HG02610 (cell line): ENCODE measurements around the gene PCNA.

ENCODE experiments used
- ATAC-seq: cut with Tn5 transposase; IDR thresholded peaks from one replicate; pipeline ENCODE4 v1.9.1; 2021; ENCODE audit warnings: mild to moderate bottlenecking, moderate library complexity; ENCODE audit not compliant: unreplicated experiment

Gene PCNA

DNA sequence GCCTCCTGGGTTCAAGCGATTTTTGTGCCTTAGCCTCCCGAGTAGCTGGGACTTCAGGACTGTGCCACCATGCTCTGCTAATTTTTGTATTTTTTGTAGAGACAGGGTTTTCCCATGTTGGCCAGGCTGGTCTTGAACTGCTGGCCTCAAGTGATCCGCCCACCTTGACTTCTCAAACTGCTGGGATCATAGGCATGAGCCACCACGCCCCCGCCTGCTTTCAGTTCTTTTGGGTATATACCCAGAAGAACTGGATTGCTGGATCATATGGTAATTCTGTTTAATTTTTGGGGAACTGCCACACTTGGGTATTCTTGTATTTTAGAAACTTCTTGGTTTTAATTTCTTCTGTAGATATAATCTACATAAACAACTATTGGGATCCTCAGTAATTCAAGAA lies 24.1 kb upstream of the PCNA start:
- no peak for ATAC-seq

DNA sequence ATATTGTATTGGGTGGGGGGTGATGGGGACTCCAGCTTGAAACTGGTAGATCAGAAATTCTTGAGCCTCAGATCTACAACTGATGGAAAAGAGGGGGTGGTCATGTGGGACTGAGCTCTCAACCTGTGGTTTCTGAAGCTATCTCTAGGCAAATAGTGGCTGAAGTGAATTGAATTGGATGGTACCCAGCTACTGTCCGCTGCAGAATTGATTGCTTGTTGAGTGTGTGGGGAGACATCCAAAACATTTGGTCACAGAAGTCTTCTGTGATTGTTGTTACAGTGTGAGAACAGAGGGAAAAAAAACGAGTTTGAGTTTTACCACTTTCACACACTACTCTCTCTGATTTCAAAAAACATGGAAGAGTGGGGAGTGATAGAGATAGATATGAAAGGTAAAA lies 21.9 kb upstream of the PCNA start:
- ATAC-seq: no peak

DNA sequence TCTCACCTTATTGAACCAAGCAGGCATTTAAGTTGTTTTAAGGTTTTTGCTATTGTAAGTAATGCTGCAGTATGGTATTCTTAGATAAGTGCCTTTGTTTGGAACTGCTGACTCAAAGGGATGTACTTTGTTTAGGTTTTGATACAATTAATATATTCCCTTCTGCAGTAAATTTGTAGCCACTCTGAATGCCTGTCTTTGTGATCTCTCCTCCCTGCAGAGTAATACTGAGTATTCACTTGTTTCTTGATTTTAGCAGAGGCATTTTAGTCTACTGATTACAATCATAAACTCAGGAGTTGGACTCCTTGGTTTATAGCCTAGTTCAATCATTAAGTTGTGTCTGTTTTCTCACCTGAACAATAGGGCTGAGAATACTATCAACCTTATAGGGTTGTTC lies 20.4 kb upstream of the PCNA start:
- ATAC-seq: no peak

DNA sequence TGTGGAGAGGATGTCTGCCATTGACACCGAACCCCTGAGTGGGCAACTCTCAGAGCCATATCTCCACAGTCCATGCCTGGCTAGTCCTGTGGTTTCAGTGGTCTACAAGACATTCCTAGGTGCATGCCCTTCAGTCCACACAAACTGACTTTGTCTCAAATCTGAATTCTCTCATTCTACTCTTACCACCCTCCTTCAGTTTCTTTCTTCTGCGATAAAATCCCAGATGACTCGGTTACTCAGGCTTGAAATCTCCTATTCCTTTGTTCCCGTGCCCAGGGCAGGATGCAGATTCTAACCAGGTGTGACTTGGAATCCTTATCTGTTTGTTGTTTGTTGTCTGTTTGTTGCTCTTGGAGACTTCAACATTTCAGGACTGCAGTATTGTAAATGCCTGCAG lies 16.3 kb upstream of the PCNA start:
- peak; percentile 13 for ATAC-seq

DNA sequence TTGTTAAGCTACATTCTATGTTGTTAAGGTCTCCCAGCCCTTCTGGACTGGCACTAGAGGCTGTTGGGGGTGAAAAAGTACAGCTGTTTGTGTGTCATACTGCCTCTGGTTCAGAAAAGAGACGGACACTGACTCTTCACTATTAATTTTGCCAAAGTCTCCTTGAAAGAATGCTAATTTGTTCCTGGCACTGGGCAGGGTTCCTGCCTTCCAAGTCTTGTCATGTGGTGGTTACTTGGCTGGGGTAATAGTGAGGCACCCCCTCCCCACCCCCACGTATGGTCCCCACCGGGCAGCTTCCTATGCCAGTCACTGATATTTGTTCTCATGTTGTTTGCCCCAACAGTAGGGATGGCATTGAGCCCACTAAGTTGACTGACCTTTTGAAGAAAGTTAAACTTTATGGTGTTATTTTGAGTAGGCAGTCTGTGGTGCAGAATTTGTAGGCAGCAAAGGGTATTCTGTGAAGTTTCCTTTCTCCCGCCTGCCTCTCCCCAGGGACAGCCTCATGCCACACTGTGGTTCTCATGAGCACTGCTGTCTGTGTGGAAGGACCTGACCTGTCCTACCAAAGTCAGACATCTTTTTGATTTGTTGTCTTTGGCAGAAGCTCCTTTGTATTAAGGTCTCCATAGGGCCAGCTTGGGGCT lies 15.7 kb upstream of the PCNA start:
- ATAC-seq: peak; percentile 55

DNA sequence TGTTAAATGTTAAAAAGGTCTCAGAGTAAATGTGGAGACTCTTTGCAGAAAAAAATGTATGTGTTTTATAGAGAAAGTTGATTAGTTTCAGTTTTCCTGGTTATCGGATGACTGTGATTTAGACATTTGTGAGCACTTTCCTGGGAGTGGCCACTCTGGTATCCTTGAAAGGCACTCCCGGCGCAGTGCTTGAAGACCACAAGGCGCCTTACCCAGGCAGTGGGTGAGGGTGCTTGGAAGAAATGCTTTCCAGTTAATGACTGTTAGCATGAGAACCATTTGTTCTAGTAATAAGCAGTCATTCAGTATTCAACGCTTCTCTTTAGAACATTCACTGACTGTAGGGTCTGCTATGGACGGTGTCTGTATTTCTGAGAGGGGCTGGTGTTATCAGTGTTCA lies 14.2 kb upstream of the PCNA start:
- ATAC-seq: no peak

DNA sequence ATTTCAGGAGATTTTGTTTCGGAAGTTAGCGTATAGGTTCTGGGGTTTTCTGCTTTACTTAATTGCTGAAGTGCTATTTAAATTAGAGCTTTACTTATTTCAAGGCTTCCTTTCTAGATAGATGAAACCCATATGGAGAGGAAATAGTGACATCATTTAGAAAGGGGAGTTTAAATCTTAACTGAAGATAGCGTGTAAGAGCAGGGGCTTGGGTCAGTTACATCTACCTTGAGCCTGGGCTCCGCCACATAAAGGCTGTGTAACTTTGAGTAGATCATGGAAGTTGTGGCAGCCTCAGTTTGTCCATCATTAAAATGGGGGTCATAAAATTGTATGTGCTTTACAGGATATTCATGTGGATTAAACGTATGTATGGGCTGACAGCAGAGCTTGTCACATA lies 11.7 kb upstream of the PCNA start:
- ATAC-seq: no peak

DNA sequence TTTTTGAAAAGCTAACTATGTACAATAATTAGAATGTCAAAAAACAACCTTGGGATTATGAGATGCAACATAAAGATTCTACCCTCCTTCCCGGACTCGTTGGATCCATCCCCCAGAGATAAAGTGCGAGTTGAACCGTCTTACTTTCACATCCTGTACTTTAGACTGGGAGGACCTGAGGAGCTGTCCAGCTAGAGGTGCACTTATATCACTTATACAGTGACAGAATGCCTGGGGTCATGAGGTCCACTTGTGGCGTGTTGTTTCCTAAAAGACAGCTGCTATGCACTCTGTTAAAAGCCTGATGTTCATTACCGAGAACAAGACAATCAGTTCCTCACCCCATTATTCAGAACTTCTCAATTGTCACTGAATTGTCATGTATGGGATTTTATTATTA lies 9.1 kb upstream of the PCNA start:
- no peak for ATAC-seq

DNA sequence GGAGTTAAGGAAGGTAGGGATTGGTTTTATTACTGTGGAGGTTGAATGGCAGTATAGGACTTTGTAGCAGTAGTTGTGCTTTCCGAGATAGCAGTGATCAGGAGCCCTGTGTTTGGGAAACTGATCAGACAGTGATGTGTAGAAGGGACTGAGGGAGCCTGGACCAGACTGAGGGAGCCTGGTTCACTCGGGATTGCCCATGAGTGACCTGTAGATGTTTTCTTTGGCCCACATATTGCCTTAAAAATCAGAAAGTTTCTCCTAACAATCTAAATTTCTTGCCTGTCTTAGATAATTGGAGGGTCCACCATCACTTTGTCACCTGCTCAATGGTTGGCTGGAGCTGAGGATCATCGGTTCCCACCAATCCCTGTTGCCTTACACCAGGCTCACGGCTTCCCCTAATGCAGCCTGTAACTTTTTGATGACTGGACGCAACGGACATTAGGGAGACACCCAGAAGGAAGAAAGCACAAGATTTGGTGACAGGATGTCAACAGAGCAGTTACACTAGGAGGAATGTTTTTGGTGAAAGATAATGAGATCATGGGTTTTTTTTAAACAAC lies 8.2 kb upstream of the PCNA start:
- ATAC-seq: no peak

DNA sequence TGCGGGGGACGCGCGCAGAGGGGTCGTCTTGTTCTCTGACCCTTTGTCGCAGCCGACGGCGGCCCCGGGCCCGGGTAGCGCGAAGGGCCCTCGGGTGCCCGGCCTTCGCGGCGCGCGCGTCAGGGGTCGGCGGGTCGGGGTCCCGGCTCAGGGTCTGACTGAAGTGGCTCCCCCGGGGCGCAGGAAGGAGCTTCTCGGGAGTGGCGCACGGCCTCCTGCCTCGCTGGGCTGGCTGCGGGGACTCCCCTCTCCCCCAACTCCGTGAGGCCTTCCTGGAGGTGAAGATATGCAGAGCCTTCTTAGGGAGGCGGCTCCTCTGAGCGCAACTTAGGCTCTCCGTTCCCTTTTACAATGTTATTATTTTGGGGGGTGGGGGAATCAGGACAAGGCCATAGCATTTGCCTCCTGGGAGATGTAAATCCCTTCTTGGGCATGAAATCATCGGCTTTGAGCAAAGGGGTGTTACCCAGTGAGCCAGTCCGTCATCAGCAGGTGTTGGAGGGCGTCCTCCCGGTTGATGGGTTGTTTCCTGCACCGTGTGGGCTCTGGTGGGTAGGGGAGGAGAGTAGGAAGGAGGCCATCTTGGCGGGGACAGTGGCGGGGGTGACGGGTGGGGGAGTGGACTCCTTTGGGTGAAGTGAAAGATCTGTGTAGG lies 7.6 kb upstream of the PCNA start:
- peak; percentile 24 for ATAC-seq

DNA sequence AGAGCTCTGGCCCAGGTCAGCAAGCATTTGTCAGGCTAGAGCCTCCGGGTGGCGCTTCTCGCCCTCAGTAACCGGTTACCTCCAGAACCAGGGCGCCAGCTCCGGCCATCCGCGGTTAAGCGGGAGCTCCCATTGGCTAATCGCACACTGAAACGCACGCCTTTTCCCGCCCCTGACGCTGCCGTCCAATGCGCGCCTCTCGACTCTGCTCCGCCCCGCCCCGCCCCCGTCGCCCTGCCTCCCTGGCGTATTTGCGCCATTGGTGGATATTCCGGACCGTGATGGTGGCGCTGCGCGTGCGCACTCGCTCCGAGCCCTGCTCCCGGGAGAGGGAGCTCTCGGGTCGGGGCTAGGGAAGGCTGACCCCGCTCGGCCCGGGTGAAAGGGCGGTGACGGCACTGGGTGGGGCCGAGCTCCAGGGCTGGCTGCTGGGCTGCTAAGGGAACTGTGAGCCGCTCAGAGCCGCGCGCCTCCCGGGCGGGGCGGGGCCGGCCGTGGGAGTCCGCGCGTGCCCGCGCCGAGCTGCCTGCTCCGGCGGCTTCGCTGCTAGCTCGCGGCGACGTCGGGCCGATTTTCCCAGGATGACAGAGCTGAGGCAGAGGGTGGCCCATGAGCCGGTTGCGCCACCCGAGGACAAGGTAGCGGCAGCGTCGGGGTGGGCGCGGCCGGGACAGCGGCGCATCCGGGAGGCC lies 6.9 kb upstream of the PCNA start, which contains the start of gene CDS2:
Gene CDS2, plus strand, starts transcription at position 497 of the 692 bp plus-strand sequence. Its CDS starts 85 bp downstream, at position 582.
- ATAC-seq: peak; percentile 91

DNA sequence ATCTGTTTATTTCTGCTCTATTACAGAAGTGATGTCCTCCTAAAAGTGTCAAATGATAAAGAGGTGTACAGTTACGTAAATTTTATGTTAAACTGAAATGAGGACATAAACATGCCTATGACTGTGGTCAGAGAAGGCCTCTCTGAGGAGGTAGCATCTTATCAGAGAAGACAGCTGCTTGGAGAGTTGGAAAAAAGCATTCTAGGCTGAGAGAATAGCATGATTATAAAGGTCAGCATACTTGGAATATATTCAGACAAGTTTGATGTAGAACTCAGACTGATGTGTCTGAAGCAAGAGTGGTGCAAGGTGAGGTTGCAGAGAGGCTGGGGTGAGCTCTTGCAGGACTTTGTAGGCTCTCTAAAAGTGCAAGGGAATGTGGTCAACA lies 3.1 kb upstream of the PCNA start:
- no peak for ATAC-seq

DNA sequence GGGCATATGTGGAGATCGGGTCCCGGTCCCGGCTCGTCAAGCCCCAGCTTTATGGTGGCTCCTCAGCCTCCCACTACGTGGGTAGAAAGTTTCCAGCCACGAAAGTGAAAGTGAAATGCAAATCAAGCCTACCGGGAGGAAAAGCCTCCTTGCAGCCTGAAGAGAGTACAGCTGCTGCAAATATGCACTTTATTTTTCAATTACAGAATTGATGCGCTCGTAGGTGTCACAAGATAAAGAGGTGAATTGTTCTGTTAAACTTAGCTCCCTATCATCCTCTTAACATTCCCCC lies 373 bp upstream of the PCNA start:
- ATAC-seq: no peak

DNA sequence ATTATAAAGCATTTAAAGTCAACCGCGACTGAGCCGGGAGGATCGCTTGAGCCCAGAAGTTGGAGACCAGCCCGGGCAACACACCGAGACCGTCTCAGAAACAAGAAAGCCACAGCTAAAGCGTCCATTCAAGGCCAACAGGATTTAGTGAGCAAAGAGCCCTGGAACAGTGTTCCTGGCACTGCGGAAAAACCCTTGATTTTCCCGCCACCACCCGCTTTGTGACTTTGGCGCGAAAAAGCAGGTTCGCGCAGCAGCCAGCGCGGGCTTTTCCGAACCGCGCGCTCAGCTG lies 669 bp downstream of the PCNA start:
- no peak for ATAC-seq

DNA sequence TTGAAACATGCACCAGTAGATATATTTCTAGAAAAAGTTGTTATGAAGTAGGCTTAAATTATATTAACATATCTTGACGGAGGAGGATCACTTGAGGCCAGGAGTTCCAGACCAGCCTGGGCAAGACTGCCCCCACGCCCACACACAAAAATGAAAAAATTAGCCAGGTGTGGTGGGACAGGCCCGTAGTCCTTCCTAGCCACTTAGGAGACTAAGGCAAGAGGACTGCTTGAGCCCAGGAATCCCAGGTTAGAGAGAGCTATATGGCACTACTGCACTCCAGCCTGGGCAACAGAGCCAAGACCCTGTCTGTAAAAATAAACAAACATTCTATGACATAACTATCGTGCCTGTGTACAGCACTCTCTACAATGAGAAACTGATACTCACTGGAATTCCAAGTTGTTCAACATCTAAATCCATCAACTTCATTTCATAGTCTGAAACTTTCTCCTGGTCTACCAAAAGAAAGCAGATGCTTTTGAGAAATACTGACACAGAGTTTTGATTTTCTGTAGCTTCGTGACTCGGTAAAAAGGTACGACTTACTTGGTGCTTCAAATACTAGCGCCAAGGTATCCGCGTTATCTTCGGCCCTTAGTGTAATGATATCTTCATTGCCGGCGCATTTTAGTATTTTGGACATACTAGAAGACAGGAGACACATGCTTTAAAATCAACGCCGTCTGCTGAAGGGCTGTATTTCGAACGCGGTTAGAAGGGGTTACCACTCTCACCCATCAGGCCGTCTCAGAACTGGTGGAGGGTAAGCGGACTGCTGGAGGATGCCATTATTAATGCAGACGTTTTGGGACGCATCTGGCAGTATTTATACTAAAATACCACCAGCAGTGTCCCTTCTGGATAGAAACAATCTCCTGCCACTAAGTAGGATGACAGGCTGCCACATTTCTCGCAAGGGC lies 1.3 kb downstream of the PCNA start:
- no peak for ATAC-seq

DNA sequence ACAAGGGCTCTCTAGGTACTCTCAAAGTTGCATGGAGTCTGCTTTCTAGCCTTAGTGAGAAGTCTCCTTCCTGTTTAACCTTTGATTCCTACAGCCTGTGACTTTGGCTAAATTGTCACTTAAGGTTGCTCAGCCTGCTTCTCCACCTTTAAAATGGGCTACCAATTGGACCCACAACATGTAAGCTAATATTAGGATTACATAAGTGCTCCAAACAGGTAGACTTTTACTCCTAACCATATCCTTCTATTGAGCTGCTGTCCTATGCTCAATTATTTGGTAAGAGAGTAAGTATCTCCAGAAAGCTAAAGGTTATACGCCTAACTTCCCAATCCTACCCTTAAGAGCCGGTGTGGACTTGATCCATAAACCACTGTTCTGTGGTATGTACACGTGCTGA lies 2.9 kb downstream of the PCNA start:
- ATAC-seq: no peak

DNA sequence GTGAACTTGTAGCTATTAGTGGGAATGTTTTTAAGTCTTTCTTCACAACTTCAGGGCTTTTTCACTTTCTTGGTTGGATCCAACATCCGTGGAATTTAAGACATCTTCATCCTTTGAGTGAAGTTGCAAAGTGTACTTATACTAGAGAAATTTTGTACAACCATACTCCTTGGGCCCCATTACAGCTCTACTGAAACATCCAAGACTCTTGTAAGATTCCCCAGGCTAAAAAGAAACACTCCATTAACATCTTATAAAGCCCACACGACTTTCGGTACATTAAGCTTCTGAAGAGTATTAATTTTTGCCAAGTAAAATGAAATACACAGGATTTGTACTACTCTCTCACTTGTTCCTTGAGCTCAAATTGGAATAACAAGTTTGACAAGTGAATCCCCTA lies 5.4 kb downstream of the PCNA start:
- ATAC-seq: no peak

DNA sequence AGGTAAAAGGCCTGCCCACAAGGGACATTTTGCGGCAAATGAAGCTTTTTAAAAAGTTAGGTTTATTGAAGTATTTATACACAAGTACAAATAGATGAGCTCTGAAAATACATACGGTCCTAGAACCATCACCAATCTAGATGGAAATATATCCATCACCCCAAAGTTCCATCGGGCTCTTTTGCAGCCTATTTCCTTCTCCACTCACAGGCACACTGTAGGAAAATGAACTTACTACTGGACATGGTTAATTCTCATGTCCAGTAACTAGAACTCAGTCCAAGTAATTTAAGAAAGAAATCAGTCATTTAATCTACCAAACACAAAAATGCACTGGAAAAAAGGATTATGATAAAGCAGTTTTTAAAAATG lies 6.2 kb downstream of the PCNA start:
- ATAC-seq: no peak

DNA sequence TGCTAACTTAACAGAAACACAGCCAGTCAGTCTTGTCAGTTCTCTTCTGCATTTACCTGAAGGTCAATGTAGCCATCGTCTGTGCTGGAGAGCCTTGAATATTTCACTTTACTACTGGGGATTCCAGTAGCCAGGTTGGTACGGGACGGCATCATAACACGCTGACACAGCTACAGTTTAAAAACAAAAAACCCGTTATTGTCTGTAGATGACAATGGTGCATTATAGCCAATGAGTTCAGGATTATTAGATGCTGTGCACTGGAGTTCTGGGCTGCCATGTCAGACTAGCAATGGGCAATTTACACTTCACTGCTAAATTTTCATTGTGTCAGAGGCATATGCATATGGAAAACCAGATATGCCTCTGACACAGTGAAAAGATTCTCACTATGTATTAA lies 10.5 kb downstream of the PCNA start:
- no peak for ATAC-seq

DNA sequence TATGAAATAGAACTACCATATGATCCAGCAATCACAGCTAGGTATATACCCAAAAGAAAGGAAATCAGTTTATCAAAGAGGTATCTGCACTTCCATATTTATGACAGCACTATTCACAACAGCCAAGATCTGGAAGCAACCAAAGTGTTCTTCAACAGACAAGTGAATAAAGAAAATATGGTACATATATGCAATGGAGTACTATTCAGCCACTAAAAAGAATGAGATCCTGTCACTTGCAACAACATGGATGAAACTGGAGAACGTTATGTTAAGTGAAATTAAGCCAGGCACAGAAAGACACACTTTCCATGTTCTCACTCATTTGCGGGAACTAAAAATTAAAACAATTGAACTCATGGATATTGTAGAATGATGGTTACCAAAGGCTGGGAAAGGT lies 15.3 kb downstream of the PCNA start:
- ATAC-seq: no peak

DNA sequence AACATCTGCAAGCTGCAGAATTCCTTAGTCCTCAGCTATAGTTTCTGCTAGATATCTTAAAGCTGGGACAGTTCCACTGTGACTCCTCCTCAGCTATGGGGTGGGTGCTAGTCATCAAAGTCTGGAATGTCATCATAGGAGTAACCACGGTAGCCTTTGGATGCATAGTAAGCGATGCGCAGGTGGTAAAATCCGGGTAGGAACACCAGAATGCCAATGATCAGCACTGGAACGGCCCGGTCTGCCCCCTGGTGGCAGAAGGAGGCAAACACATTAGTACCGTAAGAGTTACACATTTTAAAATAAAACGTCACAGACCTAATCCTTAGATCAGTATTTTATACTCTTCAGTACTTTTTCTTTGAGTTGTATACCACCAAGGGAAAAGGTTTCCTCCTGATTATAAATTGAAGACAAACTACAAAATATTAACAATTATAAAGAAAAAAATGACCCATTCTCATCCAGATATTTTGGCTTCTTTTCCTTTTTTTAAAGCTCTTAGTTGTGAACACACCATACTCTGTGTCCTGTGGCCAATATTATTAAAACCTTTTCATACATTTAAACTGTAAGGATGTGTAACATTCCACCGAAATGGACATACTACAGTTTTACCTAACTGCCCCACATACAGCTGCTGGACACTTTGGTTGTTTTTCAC lies 18.9 kb downstream of the PCNA start:
- no peak for ATAC-seq
